Activated CD4-positive, alpha-beta T cell treated with anti-CD3 and anti-CD28 coated beads for 1 hour (primary cell): Measurements from ENCODE around the gene MPI.

Source experiments
- DNase-seq: peaks from one replicate; pipeline ENCODE4 v3.0.0-alpha.2; 2020

The MPI gene

GRCh38 chr15:74889883-74890664, at the start of gene MPI:
MPI (plus strand) TSS chr15:74890042; CDS start chr15:74890074, 32 bp downstream.
- DNase-seq = peak; percentile 77

GRCh38 chr15:74840851-74841775, 48.7 kb upstream of the MPI start:
- no peak for DNase-seq

- no peak for DNase-seq
Observed at GRCh38 chr15:74841891-74842373, 47.9 kb upstream of the MPI start.

- peak; percentile 89 for DNase-seq
Observed at GRCh38 chr15:74842581-74843444, 47.0 kb upstream of the MPI start, which contains the start of gene ULK3. ULK3 (minus strand) TSS chr15:74843156; CDS start chr15:74843105, 51 bp downstream.

GRCh38 chr15:74843445-74843828, 46.4 kb upstream of the MPI start:
- no peak for DNase-seq

GRCh38 chr15:74843891-74844299, 45.9 kb upstream of the MPI start:
- DNase-seq = no peak

- DNase-seq = no peak
Observed at GRCh38 chr15:74844319-74845207, 45.3 kb upstream of the MPI start.

- DNase-seq = peak; percentile 39
Observed at GRCh38 chr15:74845208-74845568, 44.7 kb upstream of the MPI start.

- no peak for DNase-seq
Observed at GRCh38 chr15:74845581-74845980, 44.3 kb upstream of the MPI start.

GRCh38 chr15:74847432-74847831, 42.4 kb upstream of the MPI start:
- DNase-seq = no peak

- no peak for DNase-seq
Observed at GRCh38 chr15:74850393-74850792, 39.4 kb upstream of the MPI start.

- DNase-seq = no peak
Observed at GRCh38 chr15:74851960-74852359, 37.9 kb upstream of the MPI start.

GRCh38 chr15:74854453-74855022, 35.3 kb upstream of the MPI start:
- no peak for DNase-seq

GRCh38 chr15:74855857-74856256, 34.0 kb upstream of the MPI start:
- no peak for DNase-seq

GRCh38 chr15:74856537-74856936, 33.3 kb upstream of the MPI start:
- no peak for DNase-seq

- DNase-seq = no peak
Observed at GRCh38 chr15:74857082-74857655, 32.7 kb upstream of the MPI start.

GRCh38 chr15:74857671-74858368, 32.0 kb upstream of the MPI start:
- no peak for DNase-seq

- DNase-seq = no peak
Observed at GRCh38 chr15:74858369-74858740, 31.5 kb upstream of the MPI start.

- DNase-seq = no peak
Observed at GRCh38 chr15:74863239-74864056, 26.4 kb upstream of the MPI start.
